ENCODE results near the gene EOMES. TPM values are rescaled to one million over a fixed set of nuclear protein-coding genes. Genes with fewer than 3 reads are reported as not detected.
A peak's percentile ranks its signal among the peaks of the same experiment; 100 is the strongest.

EOMES gene
- total and polyA plus RNA-seq, 2 donors = 0.78 to 1.4 TPM

GRCh38 chr3:27678234-27678633, 43.9 kb downstream of the EOMES start:
- Histone ChIP-seq H3K27me3 (ENCODE audit: control insufficient read depth in 2 of 2, insufficient read depth in 1 of 2, low read length in 1 of 2) (no peaks in the 10 kb centered on the region), H3K4me3 (ENCODE audit: low read length in 2 of 2) (no peak overlapping the region), H3K9me3 (ENCODE audit: control insufficient read depth in 2 of 2, insufficient read depth in 1 of 2, low read length in 1 of 2) (no peaks in the 10 kb centered on the region), H3K27ac (ENCODE audit: low read depth in 1 of 2, low read length in 1 of 2) (no peak overlapping the region), H3K36me3 (ENCODE audit: control insufficient read depth in 2 of 2, insufficient read depth in 2 of 2, low read length in 1 of 2) (no peaks in the 10 kb centered on the region), H3K4me1 (ENCODE audit: control insufficient read depth in 2 of 2, insufficient read depth in 2 of 2, low read length in 2 of 2) (peaks cover 3 to 4% of the 10 kb centered on the region in 2 donors)
- no peak for DNase-seq (ENCODE audit: low read depth in 6 of 9, low spot score in 9 of 9)

- 95% methylated on average over 3 of the region's 3 CpGs for WGBS
- no peak overlapping the region for H3K4me3 ChIP-seq (ENCODE audit: low read length in 2 of 2)
- H3K9me3 ChIP-seq (ENCODE audit: control insufficient read depth in 2 of 2, insufficient read depth in 1 of 2, low read length in 1 of 2) = no peaks in the 10 kb centered on the region
- no peaks in the 10 kb centered on the region for H3K27me3 ChIP-seq (ENCODE audit: control insufficient read depth in 2 of 2, insufficient read depth in 1 of 2, low read length in 1 of 2)
- no peaks in the 10 kb centered on the region for H3K36me3 ChIP-seq (ENCODE audit: control insufficient read depth in 2 of 2, insufficient read depth in 2 of 2, low read length in 1 of 2)
- no peak overlapping the region for H3K27ac ChIP-seq (ENCODE audit: low read depth in 1 of 2, low read length in 1 of 2)
- H3K4me1 ChIP-seq (ENCODE audit: control insufficient read depth in 2 of 2, insufficient read depth in 2 of 2, low read length in 2 of 2) = peaks cover 3 to 4% of the 10 kb centered on the region in 2 donors
- DNase-seq (ENCODE audit: low read depth in 6 of 9, low spot score in 9 of 9) = no peak
Observed at GRCh38 chr3:27677565-27677964, 44.6 kb downstream of the EOMES start.

GRCh38 chr3:27675287-27675686, 46.8 kb downstream of the EOMES start:
- no peak for DNase-seq (ENCODE audit: low read depth in 6 of 9, low spot score in 9 of 9)
- 81% methylated on average over 3 of the region's 3 CpGs for WGBS
- H3K27ac ChIP-seq (ENCODE audit: low read depth in 1 of 2, low read length in 1 of 2) = no peak overlapping the region
- H3K9me3 ChIP-seq (ENCODE audit: control insufficient read depth in 2 of 2, insufficient read depth in 1 of 2, low read length in 1 of 2) = no peaks in the 10 kb centered on the region
- H3K4me1 ChIP-seq (ENCODE audit: control insufficient read depth in 2 of 2, insufficient read depth in 2 of 2, low read length in 2 of 2) = no peaks in the 10 kb centered on the region
- H3K4me3 ChIP-seq (ENCODE audit: low read length in 2 of 2) = no peak overlapping the region
- no peaks in the 10 kb centered on the region for H3K27me3 ChIP-seq (ENCODE audit: control insufficient read depth in 2 of 2, insufficient read depth in 1 of 2, low read length in 1 of 2)
- no peaks in the 10 kb centered on the region for H3K36me3 ChIP-seq (ENCODE audit: control insufficient read depth in 2 of 2, insufficient read depth in 2 of 2, low read length in 1 of 2)

GRCh38 chr3:27673701-27674100, 48.4 kb downstream of the EOMES start:
- no peaks in the 10 kb centered on the region for H3K36me3 ChIP-seq (ENCODE audit: control insufficient read depth in 2 of 2, insufficient read depth in 2 of 2, low read length in 1 of 2)
- DNase-seq (ENCODE audit: low read depth in 6 of 9, low spot score in 9 of 9) = no peak
- H3K4me3 ChIP-seq (ENCODE audit: low read length in 2 of 2) = no peak overlapping the region
- no peaks in the 10 kb centered on the region for H3K9me3 ChIP-seq (ENCODE audit: control insufficient read depth in 2 of 2, insufficient read depth in 1 of 2, low read length in 1 of 2)
- WGBS = 53% methylated on average over 2 of the region's 2 CpGs
- no peaks in the 10 kb centered on the region for H3K4me1 ChIP-seq (ENCODE audit: control insufficient read depth in 2 of 2, insufficient read depth in 2 of 2, low read length in 2 of 2)
- no peak overlapping the region for H3K27ac ChIP-seq (ENCODE audit: low read depth in 1 of 2, low read length in 1 of 2)
- H3K27me3 ChIP-seq (ENCODE audit: control insufficient read depth in 2 of 2, insufficient read depth in 1 of 2, low read length in 1 of 2) = no peaks in the 10 kb centered on the region

GRCh38 chr3:27671101-27671500, 51.0 kb downstream of the EOMES start:
- Histone ChIP-seq H3K36me3 (ENCODE audit: control insufficient read depth in 2 of 2, insufficient read depth in 2 of 2, low read length in 1 of 2) (no peaks in the 10 kb centered on the region), H3K4me1 (ENCODE audit: control insufficient read depth in 2 of 2, insufficient read depth in 2 of 2, low read length in 2 of 2) (peaks cover 0 to 7% of the 10 kb centered on the region in 2 donors), H3K4me3 (ENCODE audit: low read length in 2 of 2) (no peak overlapping the region), H3K9me3 (ENCODE audit: control insufficient read depth in 2 of 2, insufficient read depth in 1 of 2, low read length in 1 of 2) (no peaks in the 10 kb centered on the region), H3K27me3 (ENCODE audit: control insufficient read depth in 2 of 2, insufficient read depth in 1 of 2, low read length in 1 of 2) (no peaks in the 10 kb centered on the region), H3K27ac (ENCODE audit: low read depth in 1 of 2, low read length in 1 of 2) (no peak overlapping the region)
- 93% methylated on average over 6 of the region's 6 CpGs for WGBS
- DNase-seq (ENCODE audit: low read depth in 6 of 9, low spot score in 9 of 9) = no peak

GRCh38 chr3:27670619-27671018, 51.5 kb downstream of the EOMES start:
- peaks cover 0 to 10% of the 10 kb centered on the region in 2 donors for H3K4me1 ChIP-seq (ENCODE audit: control insufficient read depth in 2 of 2, insufficient read depth in 2 of 2, low read length in 2 of 2)
- H3K9me3 ChIP-seq (ENCODE audit: control insufficient read depth in 2 of 2, insufficient read depth in 1 of 2, low read length in 1 of 2) = no peaks in the 10 kb centered on the region
- H3K27ac ChIP-seq (ENCODE audit: low read depth in 1 of 2, low read length in 1 of 2) = no peak overlapping the region
- no peaks in the 10 kb centered on the region for H3K27me3 ChIP-seq (ENCODE audit: control insufficient read depth in 2 of 2, insufficient read depth in 1 of 2, low read length in 1 of 2)
- no peaks in the 10 kb centered on the region for H3K36me3 ChIP-seq (ENCODE audit: control insufficient read depth in 2 of 2, insufficient read depth in 2 of 2, low read length in 1 of 2)
- no peak for DNase-seq (ENCODE audit: low read depth in 6 of 9, low spot score in 9 of 9)
- H3K4me3 ChIP-seq (ENCODE audit: low read length in 2 of 2) = no peak overlapping the region

GRCh38 chr3:27669591-27669990, 52.5 kb downstream of the EOMES start:
- Histone ChIP-seq H3K36me3 (ENCODE audit: control insufficient read depth in 2 of 2, insufficient read depth in 2 of 2, low read length in 1 of 2) (no peaks in the 10 kb centered on the region), H3K27me3 (ENCODE audit: control insufficient read depth in 2 of 2, insufficient read depth in 1 of 2, low read length in 1 of 2) (no peaks in the 10 kb centered on the region), H3K4me3 (ENCODE audit: low read length in 2 of 2) (no peak overlapping the region), H3K4me1 (ENCODE audit: control insufficient read depth in 2 of 2, insufficient read depth in 2 of 2, low read length in 2 of 2) (peaks cover 0 to 10% of the 10 kb centered on the region in 2 donors), H3K9me3 (ENCODE audit: control insufficient read depth in 2 of 2, insufficient read depth in 1 of 2, low read length in 1 of 2) (no peaks in the 10 kb centered on the region), H3K27ac (ENCODE audit: low read depth in 1 of 2, low read length in 1 of 2) (no peak overlapping the region)
- DNase-seq (ENCODE audit: low read depth in 6 of 9, low spot score in 9 of 9) = peak in 1 of 9 donors; percentile 10
- 90% methylated on average over 2 of the region's 2 CpGs for WGBS

GRCh38 chr3:27667751-27668150, 54.4 kb downstream of the EOMES start:
- no peak for DNase-seq (ENCODE audit: low read depth in 6 of 9, low spot score in 9 of 9)
- Histone ChIP-seq H3K4me1 (ENCODE audit: control insufficient read depth in 2 of 2, insufficient read depth in 2 of 2, low read length in 2 of 2) (peaks cover 0 to 10% of the 10 kb centered on the region in 2 donors), H3K4me3 (ENCODE audit: low read length in 2 of 2) (no peak overlapping the region), H3K36me3 (ENCODE audit: control insufficient read depth in 2 of 2, insufficient read depth in 2 of 2, low read length in 1 of 2) (no peaks in the 10 kb centered on the region), H3K9me3 (ENCODE audit: control insufficient read depth in 2 of 2, insufficient read depth in 1 of 2, low read length in 1 of 2) (peaks cover 0 to 2% of the 10 kb centered on the region in 2 donors), H3K27ac (ENCODE audit: low read depth in 1 of 2, low read length in 1 of 2) (no peak overlapping the region), H3K27me3 (ENCODE audit: control insufficient read depth in 2 of 2, insufficient read depth in 1 of 2, low read length in 1 of 2) (no peaks in the 10 kb centered on the region)
- 89% methylated on average over 2 of the region's 2 CpGs for WGBS

GRCh38 chr3:27666708-27667107, 55.4 kb downstream of the EOMES start:
- WGBS = 5% methylated on average over 3 of the region's 3 CpGs
- peaks cover 0 to 10% of the 10 kb centered on the region in 2 donors for H3K4me1 ChIP-seq (ENCODE audit: control insufficient read depth in 2 of 2, insufficient read depth in 2 of 2, low read length in 2 of 2)
- no peak overlapping the region for H3K4me3 ChIP-seq (ENCODE audit: low read length in 2 of 2)
- no peaks in the 10 kb centered on the region for H3K36me3 ChIP-seq (ENCODE audit: control insufficient read depth in 2 of 2, insufficient read depth in 2 of 2, low read length in 1 of 2)
- H3K9me3 ChIP-seq (ENCODE audit: control insufficient read depth in 2 of 2, insufficient read depth in 1 of 2, low read length in 1 of 2) = peaks cover 0 to 2% of the 10 kb centered on the region in 2 donors
- peak in 8 of 9 donors; percentile 10 to 59 (median 15) for DNase-seq (ENCODE audit: low read depth in 6 of 9, low spot score in 9 of 9)
- H3K27me3 ChIP-seq (ENCODE audit: control insufficient read depth in 2 of 2, insufficient read depth in 1 of 2, low read length in 1 of 2) = no peaks in the 10 kb centered on the region
- H3K27ac ChIP-seq (ENCODE audit: low read depth in 1 of 2, low read length in 1 of 2) = peak overlapping the region; percentile 6 to 80

GRCh38 chr3:27666272-27666671, 55.9 kb downstream of the EOMES start:
- Histone ChIP-seq H3K4me1 (ENCODE audit: control insufficient read depth in 2 of 2, insufficient read depth in 2 of 2, low read length in 2 of 2) (peaks cover 0 to 10% of the 10 kb centered on the region in 2 donors), H3K27ac (ENCODE audit: low read depth in 1 of 2, low read length in 1 of 2) (peak overlapping the region; percentile 6 to 80), H3K4me3 (ENCODE audit: low read length in 2 of 2) (no peak overlapping the region), H3K9me3 (ENCODE audit: control insufficient read depth in 2 of 2, insufficient read depth in 1 of 2, low read length in 1 of 2) (peaks cover 0 to 2% of the 10 kb centered on the region in 2 donors), H3K27me3 (ENCODE audit: control insufficient read depth in 2 of 2, insufficient read depth in 1 of 2, low read length in 1 of 2) (no peaks in the 10 kb centered on the region), H3K36me3 (ENCODE audit: control insufficient read depth in 2 of 2, insufficient read depth in 2 of 2, low read length in 1 of 2) (no peaks in the 10 kb centered on the region)
- DNase-seq (ENCODE audit: low read depth in 6 of 9, low spot score in 9 of 9) = peak in 6 of 9 donors; percentile 7 to 53 (median 24)
- 5% methylated on average over 1 of the region's 1 CpG for WGBS
